ENCODE results near the gene SLC44A3. TPM values are rescaled to one million over a fixed set of nuclear protein-coding genes. Genes with fewer than 3 reads are reported as not detected.

The SLC44A3 gene
- total and polyA plus RNA-seq, 2 experiments from 2014 or later = 2.9 to 4.5 TPM

GRCh38 chr1:94852788-94853187, 32.6 kb downstream of the SLC44A3 start:
- H3K27ac Mint-ChIP-seq = no peak overlapping the region
- Histone ChIP-seq H2AFZ (no peak overlapping the region), H4K20me1 (replicated peaks; ENCODE audit: insufficient read depth) (no peaks in the 10 kb centered on the region), H3F3A (replicated peaks; ENCODE audit: low read depth) (no peaks in the 10 kb centered on the region), H3K79me2 (replicated peaks; ENCODE audit: insufficient read depth) (no peaks in the 10 kb centered on the region), H3K4me2 (no peak overlapping the region), H3K4me1 (ENCODE audit: insufficient read depth) (peaks cover 6% of the 10 kb centered on the region), H3K36me3 (ENCODE audit: insufficient read depth) (no peaks in the 10 kb centered on the region), H3K9me2 (ENCODE audit: insufficient read depth) (no peaks in the 10 kb centered on the region; the same call in 1 of the 2 replicates), H3K27me3 (ENCODE audit: insufficient read depth) (no peaks in the 10 kb centered on the region), H3K27ac (ENCODE audit: low read depth) (no peak overlapping the region), H3K4me3 (no peak overlapping the region)
- H3K4me3 Mint-ChIP-seq = no peak overlapping the region
- DNase-seq (ENCODE audit: low spot score) = no peak
- H3K9me3 Mint-ChIP-seq = no peaks in the 10 kb centered on the region
- H3K4me1 Mint-ChIP-seq = no peaks in the 10 kb centered on the region
- H3K36me3 Mint-ChIP-seq (ENCODE audit: low read depth) = no peaks in the 10 kb centered on the region
- H3K27me3 Mint-ChIP-seq (ENCODE audit: insufficient read depth, low read depth, poor library complexity) = no peaks in the 10 kb centered on the region
- TF ChIP-seq, protein P1, sequence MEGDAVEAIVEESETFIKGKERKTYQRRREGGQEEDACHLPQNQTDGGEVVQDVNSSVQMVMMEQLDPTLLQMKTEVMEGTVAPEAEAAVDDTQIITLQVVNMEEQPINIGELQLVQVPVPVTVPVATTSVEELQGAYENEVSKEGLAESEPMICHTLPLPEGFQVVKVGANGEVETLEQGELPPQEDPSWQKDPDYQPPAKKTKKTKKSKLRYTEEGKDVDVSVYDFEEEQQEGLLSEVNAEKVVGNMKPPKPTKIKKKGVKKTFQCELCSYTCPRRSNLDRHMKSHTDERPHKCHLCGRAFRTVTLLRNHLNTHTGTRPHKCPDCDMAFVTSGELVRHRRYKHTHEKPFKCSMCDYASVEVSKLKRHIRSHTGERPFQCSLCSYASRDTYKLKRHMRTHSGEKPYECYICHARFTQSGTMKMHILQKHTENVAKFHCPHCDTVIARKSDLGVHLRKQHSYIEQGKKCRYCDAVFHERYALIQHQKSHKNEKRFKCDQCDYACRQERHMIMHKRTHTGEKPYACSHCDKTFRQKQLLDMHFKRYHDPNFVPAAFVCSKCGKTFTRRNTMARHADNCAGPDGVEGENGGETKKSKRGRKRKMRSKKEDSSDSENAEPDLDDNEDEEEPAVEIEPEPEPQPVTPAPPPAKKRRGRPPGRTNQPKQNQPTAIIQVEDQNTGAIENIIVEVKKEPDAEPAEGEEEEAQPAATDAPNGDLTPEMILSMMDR (conservative IDR thresholded peaks at IDR 0.05; ENCODE audit: low read depth in 2 of 2) = no peak; a peak in 1 of 4 replicates
- TF ChIP-seq ZNF462 (CRISPR knock-in tag; IDR thresholded peaks at IDR 0.05) (no peak), POLR2AphosphoS5 (IDR thresholded peaks at IDR 0.05; ENCODE audit: low read depth) (no peak), ZNF331 (CRISPR knock-in tag; IDR thresholded peaks at IDR 0.05; ENCODE audit: low read depth) (no peak), NANOG (IDR thresholded peaks at IDR 0.05; ENCODE audit: borderline replicate concordance) (no peak), REST (IDR thresholded peaks at IDR 0.05; ENCODE audit: unreplicated experiment) (no peak), JUNB (IDR thresholded peaks at IDR 0.05; ENCODE audit: unreplicated experiment) (no peak), EZH2 (IDR thresholded peaks at IDR 0.05; ENCODE audit: low read depth, unreplicated experiment) (no peak), CREB1 (CRISPR knock-in tag; IDR thresholded peaks at IDR 0.05; ENCODE audit: low read depth) (no peak), EZH2phosphoT487 (IDR thresholded peaks at IDR 0.05; ENCODE audit: unreplicated experiment) (no peak), STAT1 (IDR thresholded peaks at IDR 0.05; ENCODE audit: unreplicated experiment) (no peak), ZNF114 (CRISPR knock-in tag; IDR thresholded peaks at IDR 0.05) (no peak)
- TF ChIP-seq, protein P2, sequence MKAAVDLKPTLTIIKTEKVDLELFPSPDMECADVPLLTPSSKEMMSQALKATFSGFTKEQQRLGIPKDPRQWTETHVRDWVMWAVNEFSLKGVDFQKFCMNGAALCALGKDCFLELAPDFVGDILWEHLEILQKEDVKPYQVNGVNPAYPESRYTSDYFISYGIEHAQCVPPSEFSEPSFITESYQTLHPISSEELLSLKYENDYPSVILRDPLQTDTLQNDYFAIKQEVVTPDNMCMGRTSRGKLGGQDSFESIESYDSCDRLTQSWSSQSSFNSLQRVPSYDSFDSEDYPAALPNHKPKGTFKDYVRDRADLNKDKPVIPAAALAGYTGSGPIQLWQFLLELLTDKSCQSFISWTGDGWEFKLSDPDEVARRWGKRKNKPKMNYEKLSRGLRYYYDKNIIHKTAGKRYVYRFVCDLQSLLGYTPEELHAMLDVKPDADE (IDR thresholded peaks at IDR 0.05) = no peak
- no peak for ATAC-seq

All from GM23338 (cell line).